Forelimb muscle (tissue), 1 donor: Measurements from ENCODE around the gene RANGAP1. TPM values are rescaled to one million over a fixed set of nuclear protein-coding genes. Genes with fewer than 3 reads are reported as not detected.

Source experiments
- DNase-seq: peaks from one replicate; pipeline ENCODE4 v3.0.0-alpha.2; 2013; ENCODE audit warnings: low read depth
- polyA plus RNA-seq: library from polyadenylated mRNA; unstranded; fragments of 120-200 nt; gene quantifications from one replicate; pipeline ENCODE4 v1.2.1, GENCODE V29; 2013; ENCODE audit not compliant: insufficient read length

The RANGAP1 gene
- polyA plus RNA-seq, 1 donor: 27.8 TPM

GRCh38 chr22:41257696-41258095 is 28.3 kb downstream of the RANGAP1 start:
- DNase-seq: no peak

- no peak for DNase-seq
Observed at GRCh38 chr22:41256254-41257253, 29.4 kb downstream of the RANGAP1 start.

GRCh38 chr22:41254230-41254629 is 31.8 kb downstream of the RANGAP1 start:
- no peak for DNase-seq

GRCh38 chr22:41252365-41252764 is 33.6 kb downstream of the RANGAP1 start:
- no peak for DNase-seq

- no peak for DNase-seq
Observed at GRCh38 chr22:41250127-41250526, 35.9 kb downstream of the RANGAP1 start.

- no peak for DNase-seq
Observed at GRCh38 chr22:41249442-41249841, 36.5 kb downstream of the RANGAP1 start.

GRCh38 chr22:41248758-41249157 is 37.2 kb downstream of the RANGAP1 start:
- DNase-seq: no peak

GRCh38 chr22:41248314-41248713 is 37.7 kb downstream of the RANGAP1 start:
- DNase-seq: no peak

- DNase-seq: no peak
Observed at GRCh38 chr22:41247703-41248102, 38.3 kb downstream of the RANGAP1 start.

GRCh38 chr22:41245917-41246499 is 40.0 kb downstream of the RANGAP1 start:
- no peak for DNase-seq

- DNase-seq: no peak
Observed at GRCh38 chr22:41243361-41243760, 42.6 kb downstream of the RANGAP1 start.

GRCh38 chr22:41242396-41243117 is 43.4 kb downstream of the RANGAP1 start:
- DNase-seq: no peak

GRCh38 chr22:41241133-41241676 is 44.8 kb downstream of the RANGAP1 start:
- DNase-seq: no peak

- no peak for DNase-seq
Observed at GRCh38 chr22:41240377-41241132, 45.4 kb downstream of the RANGAP1 start, which contains the start of gene CHADL. TSS of gene CHADL (minus strand) at chr22:41240931. CDS start at chr22:41240881, 50 bp downstream.

- DNase-seq: no peak
Observed at GRCh38 chr22:41239443-41240128, 46.4 kb downstream of the RANGAP1 start.

- no peak for DNase-seq
Observed at GRCh38 chr22:41238570-41239442, 47.2 kb downstream of the RANGAP1 start.

GRCh38 chr22:41237707-41238569 is 48.0 kb downstream of the RANGAP1 start:
- DNase-seq: no peak

- DNase-seq: no peak
Observed at GRCh38 chr22:41237036-41237706, 48.8 kb downstream of the RANGAP1 start.
